Testis (tissue), 2 donors: ENCODE measurements around the gene ARID1B.

Experiments used
- CTCF ChIP-seq, 3 experiments: fragments of 450-650 bp in 2 of 3; fragments of 200-600 bp in 1 of 3; sonication (generic) in 1 of 3; IDR thresholded peaks; one replicate each; pipeline ENCODE4 v1.5.1; 2016 to 2019; ENCODE audit warnings: antibody characterized with exemption in 3 of 3, mild to moderate bottlenecking in 2 of 3, moderate library complexity in 1 of 3
- POLR2A ChIP-seq: fragments of 450-650 bp; IDR thresholded peaks from one replicate; pipeline ENCODE4 v1.6.1; 2017; ENCODE audit warnings: antibody characterized with exemption, mild to moderate bottlenecking, moderate library complexity

- no peak for TF ChIP-seq CTCF (IDR thresholded peaks at IDR 0.05)
- no peak for TF ChIP-seq POLR2A
Observed at GRCh38 chr6:157158897-157159296, 381.7 kb downstream of the ARID1B start.
